HEK293 (cell line): Measurements from ENCODE around the gene MBP.

Experiments used
- CTCF ChIP-seq: fragments of 450-650 bp; formaldehyde crosslinking; IDR thresholded peaks from 2 replicates; pipeline ENCODE4 v1.5.1; 2016; ENCODE audit warnings: missing biosample characterization, missing genetic modification characterization
- ZNF610 ChIP-seq: fragments of 450-650 bp; formaldehyde crosslinking; IDR thresholded peaks from 2 replicates; pipeline ENCODE4 v1.5.1; 2016; ENCODE audit warnings: missing biosample characterization, missing genetic modification characterization, borderline replicate concordance
- ZNF660 ChIP-seq: fragments of 450-650 bp; IDR thresholded peaks from 2 replicates; pipeline ENCODE4 v1.5.1; 2018; ENCODE audit warnings: missing biosample characterization, mild to moderate bottlenecking, missing genetic modification characterization

- TF ChIP-seq CTCF (tag by site-specific recombination) = no peak
- TF ChIP-seq ZNF610 = no peak
- TF ChIP-seq ZNF660 = no peak
These were observed 11.5 kb upstream of the MBP start for GRCh38 chr18:77144046-77144445.
